ENCODE results near the gene TIPRL.
A peak's percentile ranks its signal among the peaks of the same experiment; 100 is the strongest.
"Not testable (repeated sequence)": the region's sequence is repeated elsewhere in the genome, so short reads cannot be mapped to it uniquely, and the experiment has no call there.

TIPRL gene

GRCh38 chr1:168172250-168172915 lies 6.4 kb upstream of the TIPRL start:
- Histone ChIP-seq H3K4me2 (ENCODE audit: low read length) (no peak overlapping the region), H3K36me3 (ENCODE audit: control insufficient read depth, insufficient read depth, low read length) (no peaks in the 10 kb centered on the region), H3K27ac (no peak overlapping the region), H3K27me3 (ENCODE audit: control insufficient read depth, insufficient read depth, low read length) (no peaks in the 10 kb centered on the region), H3K4me3 (ENCODE audit: low read depth, low read length) (no peak overlapping the region), H3K4me1 (no peaks in the 10 kb centered on the region), H3K9me3 (ENCODE audit: control insufficient read depth, low read length) (no peaks in the 10 kb centered on the region), H3K79me2 (no peaks in the 10 kb centered on the region), H3K9ac (no peak overlapping the region), H2AFZ (no peak overlapping the region)
- TF ChIP-seq, protein P1, sequence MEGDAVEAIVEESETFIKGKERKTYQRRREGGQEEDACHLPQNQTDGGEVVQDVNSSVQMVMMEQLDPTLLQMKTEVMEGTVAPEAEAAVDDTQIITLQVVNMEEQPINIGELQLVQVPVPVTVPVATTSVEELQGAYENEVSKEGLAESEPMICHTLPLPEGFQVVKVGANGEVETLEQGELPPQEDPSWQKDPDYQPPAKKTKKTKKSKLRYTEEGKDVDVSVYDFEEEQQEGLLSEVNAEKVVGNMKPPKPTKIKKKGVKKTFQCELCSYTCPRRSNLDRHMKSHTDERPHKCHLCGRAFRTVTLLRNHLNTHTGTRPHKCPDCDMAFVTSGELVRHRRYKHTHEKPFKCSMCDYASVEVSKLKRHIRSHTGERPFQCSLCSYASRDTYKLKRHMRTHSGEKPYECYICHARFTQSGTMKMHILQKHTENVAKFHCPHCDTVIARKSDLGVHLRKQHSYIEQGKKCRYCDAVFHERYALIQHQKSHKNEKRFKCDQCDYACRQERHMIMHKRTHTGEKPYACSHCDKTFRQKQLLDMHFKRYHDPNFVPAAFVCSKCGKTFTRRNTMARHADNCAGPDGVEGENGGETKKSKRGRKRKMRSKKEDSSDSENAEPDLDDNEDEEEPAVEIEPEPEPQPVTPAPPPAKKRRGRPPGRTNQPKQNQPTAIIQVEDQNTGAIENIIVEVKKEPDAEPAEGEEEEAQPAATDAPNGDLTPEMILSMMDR (IDR thresholded peaks at IDR 0.05): no peak

DNA sequence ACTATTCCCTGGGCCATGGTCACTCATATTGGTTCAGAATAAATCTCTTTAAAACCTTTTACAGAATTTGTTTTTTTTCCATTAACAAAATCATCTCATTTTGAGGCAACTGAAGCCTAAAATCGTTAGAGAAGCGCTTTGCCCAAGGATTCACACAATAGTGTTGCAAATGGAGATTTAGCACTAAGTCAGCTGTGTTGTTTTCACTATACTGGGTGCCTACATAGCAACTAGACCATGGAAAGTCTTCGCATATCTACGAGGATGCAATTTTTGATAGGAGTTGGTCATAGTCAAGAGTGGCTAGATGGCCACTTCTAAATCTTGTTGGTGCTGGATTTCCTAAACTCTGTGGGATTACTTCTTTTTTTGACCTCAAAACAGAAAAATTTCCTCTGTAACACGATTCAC lies 530 bp upstream of the TIPRL start:
- Histone ChIP-seq H3K9ac (no peak overlapping the region), H3K4me1 (no peaks in the 10 kb centered on the region), H3K4me2 (ENCODE audit: low read length) (peak overlapping the region; percentile 90), H3K79me2 (no peaks in the 10 kb centered on the region), H3K27ac (peak overlapping the region; percentile 89), H2AFZ (peak overlapping the region; percentile 79), H3K4me3 (ENCODE audit: low read depth, low read length) (peak overlapping the region; percentile 95), H3K27me3 (ENCODE audit: control insufficient read depth, insufficient read depth, low read length) (no peaks in the 10 kb centered on the region), H3K36me3 (ENCODE audit: control insufficient read depth, insufficient read depth, low read length) (no peaks in the 10 kb centered on the region), H3K9me3 (ENCODE audit: control insufficient read depth, low read length) (no peaks in the 10 kb centered on the region)
- TF ChIP-seq, protein P1 (IDR thresholded peaks at IDR 0.05): no peak

DNA sequence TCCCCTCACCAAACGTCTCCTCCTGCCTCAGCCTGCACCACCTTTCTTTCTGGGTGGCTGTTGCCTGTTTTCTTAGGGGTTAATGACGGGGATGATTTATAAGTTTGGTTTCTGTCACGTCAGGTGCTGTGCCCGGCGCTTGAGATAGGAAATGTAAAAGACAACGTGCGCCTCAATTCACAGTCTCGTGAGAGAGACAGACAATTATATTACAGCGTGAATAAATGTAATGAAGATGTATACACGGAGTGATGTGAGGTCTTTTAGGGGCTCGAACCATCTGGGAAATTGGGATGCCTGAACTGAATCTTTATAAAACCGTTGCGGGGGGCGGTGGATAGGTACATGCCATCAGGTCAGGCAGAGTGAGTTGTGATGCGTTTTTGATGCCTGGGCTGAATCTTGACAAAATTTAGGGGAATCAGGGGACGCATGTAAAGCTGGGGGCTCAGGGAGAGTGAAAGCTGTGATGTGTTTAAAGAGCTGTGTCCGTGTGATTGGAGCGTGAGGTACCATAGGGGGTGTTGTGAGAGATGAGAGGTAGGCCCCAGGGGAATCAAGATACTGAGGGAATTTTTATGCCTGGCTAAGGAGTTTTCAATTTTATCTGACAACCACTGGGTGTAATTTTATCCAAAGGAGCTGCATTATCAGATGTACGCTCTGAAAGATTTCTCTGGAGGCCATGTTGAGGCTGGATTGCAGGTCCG lies 831 bp downstream of the TIPRL start:
- H3K4me3 ChIP-seq (ENCODE audit: low read depth, low read length): peak overlapping the region; percentile 95
- peaks cover 2% of the 10 kb centered on the region for H3K79me2 ChIP-seq
- H3K4me1 ChIP-seq: no peaks in the 10 kb centered on the region
- H3K36me3 ChIP-seq (ENCODE audit: control insufficient read depth, insufficient read depth, low read length): no peaks in the 10 kb centered on the region
- no peaks in the 10 kb centered on the region for H3K27me3 ChIP-seq (ENCODE audit: control insufficient read depth, insufficient read depth, low read length)
- H3K27ac ChIP-seq: peak overlapping the region; percentile 89
- H3K4me2 ChIP-seq (ENCODE audit: low read length): peak overlapping the region; percentile 90
- H2AFZ ChIP-seq: peak overlapping the region; percentile 79
- TF ChIP-seq, protein P1 (IDR thresholded peaks at IDR 0.05): no peak
- H3K9me3 ChIP-seq (ENCODE audit: control insufficient read depth, low read length): no peaks in the 10 kb centered on the region
- H3K9ac ChIP-seq: peak overlapping the region; percentile 38

DNA sequence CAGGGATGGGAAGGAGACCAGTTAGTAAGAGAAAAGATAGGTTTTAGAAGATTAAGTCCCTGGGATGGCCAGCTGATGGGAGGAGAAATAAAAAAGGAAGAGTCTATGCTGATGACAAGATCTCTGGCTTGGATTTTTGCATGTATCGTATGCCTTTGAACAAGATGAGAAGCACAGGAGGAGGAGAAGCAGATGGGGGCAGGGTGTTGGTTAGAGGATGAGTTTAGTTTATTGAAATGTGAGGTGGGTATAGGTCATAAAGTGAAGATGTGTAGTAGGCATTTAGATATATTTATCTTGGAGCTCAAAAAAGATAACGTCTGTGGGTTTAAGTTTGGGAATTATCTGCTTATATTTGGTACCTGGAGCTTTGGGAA lies 1.4 kb downstream of the TIPRL start:
- TF ChIP-seq, protein P1 (IDR thresholded peaks at IDR 0.05): no peak
- peak overlapping the region; percentile 90 for H3K4me2 ChIP-seq (ENCODE audit: low read length)
- H3K27me3 ChIP-seq (ENCODE audit: control insufficient read depth, insufficient read depth, low read length): no peaks in the 10 kb centered on the region
- no peaks in the 10 kb centered on the region for H3K9me3 ChIP-seq (ENCODE audit: control insufficient read depth, low read length)
- H3K27ac ChIP-seq: peak overlapping the region; percentile 89
- no peaks in the 10 kb centered on the region for H3K36me3 ChIP-seq (ENCODE audit: control insufficient read depth, insufficient read depth, low read length)
- H3K79me2 ChIP-seq: peaks cover 2% of the 10 kb centered on the region
- H2AFZ ChIP-seq: peak overlapping the region; percentile 79
- H3K4me3 ChIP-seq (ENCODE audit: low read depth, low read length): peak overlapping the region; percentile 95
- no peak overlapping the region for H3K9ac ChIP-seq
- H3K4me1 ChIP-seq: no peaks in the 10 kb centered on the region

DNA sequence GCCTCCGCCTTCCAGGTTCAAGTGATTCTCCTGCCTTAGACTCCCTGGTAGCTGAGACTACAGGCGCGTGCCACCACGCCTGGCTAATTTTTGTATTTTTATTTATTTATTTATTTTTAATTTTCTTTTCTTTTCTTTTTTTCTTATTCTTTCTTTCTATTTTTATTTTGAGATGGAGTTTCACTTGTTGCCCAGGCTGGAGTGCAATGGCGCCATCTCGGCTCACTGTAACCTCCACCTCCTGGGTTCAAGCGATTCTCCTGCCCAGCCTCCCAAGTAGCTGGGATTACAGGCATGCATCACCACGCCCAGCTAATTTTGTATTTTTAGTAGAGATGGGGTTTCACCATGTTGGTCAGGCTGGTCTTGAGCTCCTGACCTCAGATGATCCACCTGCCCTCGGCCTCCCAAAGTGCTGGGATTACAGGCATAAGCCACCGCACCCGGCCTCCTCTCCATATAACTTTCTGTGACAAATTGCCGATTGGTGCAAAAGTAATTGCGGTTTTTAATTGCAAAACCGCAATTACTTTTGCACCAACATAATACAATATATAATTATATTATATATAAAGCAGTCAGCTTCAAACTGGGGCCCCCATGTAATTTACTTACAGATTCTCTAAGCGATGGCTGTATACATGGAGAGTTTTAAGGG lies 2.4 kb downstream of the TIPRL start:
- H3K9me3 ChIP-seq (ENCODE audit: control insufficient read depth, low read length); H3K79me2 ChIP-seq; H3K27ac ChIP-seq; H3K36me3 ChIP-seq (ENCODE audit: control insufficient read depth, insufficient read depth, low read length); H3K4me2 ChIP-seq (ENCODE audit: low read length); H3K27me3 ChIP-seq (ENCODE audit: control insufficient read depth, insufficient read depth, low read length); H2AFZ ChIP-seq; H3K4me1 ChIP-seq; H3K9ac ChIP-seq; H3K4me3 ChIP-seq (ENCODE audit: low read depth, low read length): not testable (repeated sequence)
